HepG2 (cell line): ENCODE results near the gene UPK1A. TPM values are rescaled to one million over a fixed set of nuclear protein-coding genes. Genes with fewer than 3 reads are reported as not detected.

Experiments
- ATAC-seq: fragments of 200-7000 bp; cut with Tn5 transposase; 3 replicates; pipeline ENCODE4 v1.9.1; 2020; ENCODE audit warnings: mild to moderate bottlenecking, moderate library complexity
- BruUV-seq: library from RNA; stranded (reverse); fragments of 400-500 nt; replicated peaks from 2 replicates; lab custom pipeline; 2021; lab: Mats Ljungman, UMichigan
- CTCF ChIA-PET: fragments of 300-600 bp; formaldehyde crosslinking; extraction: SDS; loops from one replicate; lab custom pipeline; 2021; ENCODE audit warnings: low total read pairs, inconsistent platforms, low intra/inter-chr PET ratio; lab: Yijun Ruan, JAX
- POLR2A ChIA-PET: fragments of 350-600 bp; sonication (Branson Sonifier 250); formaldehyde crosslinking; loops from one replicate; lab custom pipeline; 2020; ENCODE audit warnings: antibody characterized with exemption, inconsistent platforms; lab: Yijun Ruan, JAX
- DNase-seq: peaks from one replicate; pipeline ENCODE4 v3.0.0-alpha.2; 2015; ENCODE audit warnings: low spot score
- FAIRE-seq: peaks from 3 replicates; lab custom pipeline; 2011; peaks lifted over from hg19 to GRCh38; lab: Jason Lieb, UNC
- H2AFZ ChIP-seq: one replicate; pipeline ENCODE4 v1.6.1; 2011; ENCODE audit warnings: low read length, inconsistent platforms
- H3K27ac ChIP-seq: fragments of 300-600 bp; 3 replicates; pipeline ENCODE4 v1.8.0; 2011; ENCODE audit warnings: mixed run types, mild to moderate bottlenecking, mixed read lengths, low read length, inconsistent platforms; ENCODE audit not compliant: insufficient read depth; ENCODE audit errors: extremely low read length
- H3K27me3 ChIP-seq, 2 experiments: fragments of 200-600 bp in 1 of 2; 2 replicates in 1 of 2; 3 replicates in 1 of 2; pipeline versions ENCODE4 v1.6.0 to v1.8.0; 2011; ENCODE audit warnings: low read length in 2 of 2, mild to moderate bottlenecking in 2 of 2, moderate library complexity in 2 of 2, inconsistent platforms in 1 of 2; ENCODE audit not compliant: insufficient read depth in 2 of 2, control insufficient read depth in 1 of 2
- H3K36me3 ChIP-seq, 2 experiments: fragments of 200-600 bp in 1 of 2; replicated peaks in 1 of 2; 2 replicates in 1 of 2; 3 replicates in 1 of 2; pipeline versions ENCODE4 v1.5.1 to v1.8.0; 2011; ENCODE audit warnings: low read length in 2 of 2, inconsistent platforms in 1 of 2; ENCODE audit not compliant: insufficient read depth in 2 of 2, control insufficient read depth in 1 of 2
- H3K4me1 ChIP-seq: 2 replicates; pipeline ENCODE4 v1.5.1; 2012; ENCODE audit warnings: low read length, inconsistent platforms; ENCODE audit not compliant: insufficient read depth
- H3K4me2 ChIP-seq: 2 replicates; pipeline ENCODE4 v1.6.0; 2011; ENCODE audit warnings: low read depth, low read length, inconsistent platforms
- H3K4me3 ChIP-seq, 3 experiments: fragments of 200-600 bp in 1 of 3; sonication (generic), shearing (Covaris generic) in 1 of 3; replicated peaks in 1 of 3; 2 replicates each; pipeline ENCODE4 v1.5.1; 2011 to 2016; ENCODE audit warnings: low read length in 3 of 3, inconsistent platforms in 2 of 3, low read depth in 2 of 3, mild to moderate bottlenecking in 2 of 3, control low read depth in 1 of 3, mixed read lengths in 1 of 3; ENCODE audit not compliant: insufficient read depth in 1 of 3
- H3K79me2 ChIP-seq: one replicate; pipeline ENCODE4 v1.6.1; 2011; ENCODE audit warnings: low read length, inconsistent platforms; ENCODE audit not compliant: insufficient read depth
- H3K9ac ChIP-seq: 2 replicates; pipeline ENCODE4 v1.6.0; 2011; ENCODE audit warnings: mild to moderate bottlenecking, low read depth, low read length, inconsistent platforms; ENCODE audit not compliant: insufficient read depth
- H3K9me3 ChIP-seq: 2 replicates; pipeline ENCODE4 v1.5.1; 2012; ENCODE audit warnings: mild to moderate bottlenecking, low read length
- H4K20me1 ChIP-seq: 2 replicates; pipeline ENCODE4 v1.6.0; 2011; ENCODE audit warnings: inconsistent platforms, mild to moderate bottlenecking, low read length, moderate library complexity; ENCODE audit not compliant: insufficient read depth
- SCMH1 ChIP-seq: sonication (generic); formaldehyde crosslinking; IDR thresholded peaks from 2 replicates; pipeline ENCODE4 v1.9.0; 2021; ENCODE audit warnings: missing genetic modification reagents, mild to moderate bottlenecking, borderline replicate concordance
- ZFP41 ChIP-seq: sonication (generic); formaldehyde crosslinking; IDR thresholded peaks from 2 replicates; pipeline ENCODE4 v1.4.0; 2020; ENCODE audit warnings: mild to moderate bottlenecking, missing genetic modification reagents, borderline replicate concordance
- ZNF263 ChIP-seq: sonication (generic); formaldehyde crosslinking; IDR thresholded peaks from 2 replicates; pipeline ENCODE4 v1.4.0; 2020; ENCODE audit warnings: missing genetic modification reagents
- ZNF329 ChIP-seq: sonication (generic); formaldehyde crosslinking; IDR thresholded peaks from 2 replicates; pipeline ENCODE4 v1.9.0; 2021; ENCODE audit warnings: low read depth, mild to moderate bottlenecking, missing genetic modification reagents
- WGBS: methylation state at CpG from one replicate; pipeline ENCODE4 v1.1.6; 2017; ENCODE audit warnings: low lambda C conversion rate; 5-methylcytosine and 5-hydroxymethylcytosine counted together
- in situ Hi-C: cut with HindIII; loops from 2 replicates; pipeline ENCODE4 v1.10.0; 2017; ENCODE audit warnings: low pct_unique_long_range_greater_than_20kb; ENCODE audit not compliant: extremely low pct_ligation_motif_present
- intact Hi-C: fragments of 100-400 bp; cut with micrococcal nuclease; formaldehyde crosslinking; loops from one replicate; pipeline ENCODE4 v1.10.0; 2022; ENCODE audit not compliant: unreplicated experiment
- polyA plus RNA-seq, 8 experiments: library from polyadenylated mRNA; depleted of rRNA in 3 of 8; stranded (reverse) in 7 of 8; unstranded in 1 of 8; fragments of >200 nt; fragmentation: Illumina TruSeq in 4 of 8; extraction: Trizol in 4 of 8; gene quantifications; 2 replicates each; pipeline versions ENCODE4 v1.2.1 to v1.2.3, GENCODE V29; 2011 to 2016; ENCODE audit warnings: low read depth in 4 of 8, missing spikeins in 1 of 8, mixed read lengths in 1 of 8; ENCODE audit not compliant: insufficient read depth in 1 of 8
- total RNA-seq, 5 experiments: library from RNA; depleted of rRNA; stranded (reverse); fragments of >200 nt; fragmentation: Illumina TruSeq; extraction: Trizol; gene quantifications; 2 replicates each; pipeline ENCODE4 v1.2.3, GENCODE V29; 2016; ENCODE audit warnings: low read depth in 1 of 5

Gene UPK1A
- total and polyA plus RNA-seq, 2 of the 13 experiments (the other 11 are each of a cell fraction or from before 2014, with no cell fraction given): 2.9 TPM; not detected in 1

GRCh38 chr19:35642798-35643254 is 23.5 kb upstream of the UPK1A start:
- FAIRE-seq: no peak
- no peaks in the 10 kb centered on the region for H3K9me3 ChIP-seq
- peaks cover 0 to 2% of the 10 kb centered on the region in 2 experiments; a peak in 1 of 5 replicates for H3K36me3 ChIP-seq
- H3K79me2 ChIP-seq: no peaks in the 10 kb centered on the region
- TF ChIP-seq ZNF263 (CRISPR knock-in tag) (peak; percentile 46), SCMH1 (CRISPR knock-in tag) (no peak), ZNF329 (CRISPR knock-in tag) (peak; percentile 11; the same call in 1 of the 2 replicates), ZFP41 (CRISPR knock-in tag) (0 out of 2 replicates have a peak, but pooled peaks have one; percentile 30)
- TF ChIP-seq, all 625 proteins: peak for 3
- H3K4me2 ChIP-seq: peak overlapping the region; percentile 97
- DNase-seq (no peak), ATAC-seq (no peak)
- H3K27ac ChIP-seq: peak overlapping the region; percentile 79
- no peaks in the 10 kb centered on the region for H3K27me3 ChIP-seq
- no peak overlapping the region for H2AFZ ChIP-seq
- H3K4me1 ChIP-seq: peaks cover 53% of the 10 kb centered on the region
- peak overlapping the region; percentile 75 for H3K9ac ChIP-seq
- intact Hi-C loops: loop anchor here (10.0 kb wide), 1 partner anchor 88 kb away; no protein-coding TSS in a partner anchor
- POLR2A ChIA-PET: interaction anchor here (1.0 to 4.8 kb wide), 9 partner anchors 10 to 237 kb away, joined by 3 to 44 read pairs (median 4); partner anchors contain the start of genes PSENEN, RBM42 and U2AF1L4
- CTCF ChIA-PET: interaction anchor here (1.4 kb wide), 1 partner anchor 75 kb away, joined by 4 read pairs; the partner anchor contains the start of gene KMT2B
- H4K20me1 ChIP-seq: no peaks in the 10 kb centered on the region
- peak overlapping the region; percentile 66 to 81 (median 70); a peak in 5 of 6 replicates for H3K4me3 ChIP-seq
- in situ Hi-C loops: loop anchor here (5.0 kb wide), 1 partner anchor 96 kb away; the partner anchor contains the start of gene TMEM147
- BruUV-seq: no TSS peak
- 67% methylated on average over 11 of the region's 15 CpGs for WGBS
